OCI-LY7 (cell line): ENCODE data around the gene EGFR. TPM values are rescaled to one million over a fixed set of nuclear protein-coding genes. Genes with fewer than 3 reads are reported as not detected.

Experiments
- BruUV-seq: library from RNA; stranded (reverse); fragments of 400-500 nt; replicated peaks from 2 replicates; lab custom pipeline; 2021; lab: Mats Ljungman, UMichigan
- CTCF ChIA-PET: fragments of 300-600 bp; sonication (Branson Sonifier 250); formaldehyde crosslinking; loops from one replicate; lab custom pipeline; 2022; ENCODE audit warnings: antibody characterized with exemption; ENCODE audit not compliant: unreplicated experiment; lab: Charles Lee
- POLR2A ChIA-PET: fragments of 300-600 bp; sonication (Branson Sonifier 250); formaldehyde crosslinking; loops from one replicate; lab custom pipeline; 2022; ENCODE audit warnings: antibody characterized with exemption; lab: Charles Lee
- DNase-seq: peaks from one replicate; pipeline ENCODE4 v3.0.0-alpha.2; 2015; ENCODE audit warnings: low spot score
- H2AFZ ChIP-seq: fragments of 200-600 bp; sonication (generic), shearing (Covaris generic); 2 replicates; pipeline ENCODE4 v1.6.1; 2014; ENCODE audit warnings: mild to moderate bottlenecking, antibody characterized with exemption, low read length, moderate library complexity
- H3K27ac ChIP-seq: fragments of 200-600 bp; sonication (generic); 2 replicates; pipeline ENCODE4 v1.5.1; 2014; ENCODE audit warnings: mixed run types, low read depth, mild to moderate bottlenecking, moderate library complexity, low read length, inconsistent platforms; ENCODE audit not compliant: poor library complexity, severe bottlenecking
- H3K36me3 ChIP-seq: fragments of 200-600 bp; sonication (generic); 2 replicates; pipeline ENCODE4 v1.6.1; 2014; ENCODE audit warnings: mild to moderate bottlenecking, antibody characterized with exemption, low read length, moderate library complexity, mixed read lengths; ENCODE audit not compliant: insufficient read depth
- H3K4me1 ChIP-seq: fragments of 200-600 bp; sonication (generic); 2 replicates; pipeline ENCODE4 v1.5.1; 2014; ENCODE audit warnings: mild to moderate bottlenecking, low read length; ENCODE audit not compliant: insufficient read depth, poor library complexity, severe bottlenecking
- H3K4me2 ChIP-seq: fragments of 200-600 bp; sonication (generic); 2 replicates; pipeline ENCODE4 v1.6.1; 2014; ENCODE audit warnings: mild to moderate bottlenecking, low read length
- H3K4me3 ChIP-seq: fragments of 200-600 bp; sonication (generic); 2 replicates; pipeline ENCODE4 v1.5.1; 2014; ENCODE audit warnings: mild to moderate bottlenecking, low read depth, low read length; ENCODE audit not compliant: poor library complexity, severe bottlenecking
- H3K79me2 ChIP-seq: fragments of 200-600 bp; sonication (generic); 2 replicates; pipeline ENCODE4 v1.6.1; 2016; ENCODE audit warnings: low read depth, mild to moderate bottlenecking, low read length, moderate library complexity, mixed read lengths; ENCODE audit not compliant: insufficient read depth
- H3K9me2 ChIP-seq: fragments of 200-600 bp; sonication (generic); 2 replicates; pipeline ENCODE4 v1.6.1; 2016; ENCODE audit warnings: mild to moderate bottlenecking, low read length, mixed read lengths; ENCODE audit not compliant: insufficient read depth
- H3K9me3 ChIP-seq: fragments of 200-600 bp; sonication (generic); 2 replicates; pipeline ENCODE4 v1.6.1; 2014; ENCODE audit warnings: mild to moderate bottlenecking, mixed run types, low read length, mixed read lengths
- H4K20me1 ChIP-seq: fragments of 200-600 bp; sonication (generic); 2 replicates; pipeline ENCODE4 v1.6.1; 2014; ENCODE audit warnings: mild to moderate bottlenecking, antibody characterized with exemption, low read length, moderate library complexity, mixed read lengths; ENCODE audit not compliant: insufficient read depth
- EZH2phosphoT487 ChIP-seq: fragments of 200-600 bp; sonication (generic); IDR thresholded peaks from 2 replicates; pipeline ENCODE4 v1.6.1; 2018; ENCODE audit warnings: low read depth, borderline replicate concordance, mild to moderate bottlenecking, mixed run types, antibody characterized with exemption, low read length, moderate library complexity, mixed read lengths
- intact Hi-C: fragments of 100-400 bp; cut with micrococcal nuclease; formaldehyde crosslinking; loops from one replicate; pipeline ENCODE4 v1.10.0; 2022; ENCODE audit not compliant: unreplicated experiment
- total RNA-seq, 2 experiments: library from RNA; depleted of rRNA in 1 of 2; stranded (reverse); fragments of >200 nt in 1 of 2; shearing (Covaris generic) in 1 of 2; gene quantifications; 2 replicates each; pipeline ENCODE4 v1.2.3, GENCODE V29; 2014 to 2022
- TF ChIP-seq, protein P1 (sequence below): fragments of 200-600 bp; sonication (generic); conservative IDR thresholded peaks from 2 replicates; pipeline ENCODE4 v1.5.1; 2014; ENCODE audit warnings: mild to moderate bottlenecking, antibody characterized with exemption, low read length, moderate library complexity, mixed read lengths

EGFR gene
- total RNA-seq, 2 experiments from 2014 or later, result 0.27 TPM; not detected in 1

- Histone ChIP-seq H2AFZ (no peak overlapping the region), H3K27ac (no peak overlapping the region), H3K4me3 (no peak overlapping the region), H3K4me2 (no peak overlapping the region), H3K9me2 (no peaks in the 10 kb centered on the region), H3K9me3 (no peaks in the 10 kb centered on the region), H3K79me2 (no peaks in the 10 kb centered on the region), H3K4me1 (no peaks in the 10 kb centered on the region), H3K36me3 (no peaks in the 10 kb centered on the region), H4K20me1 (no peaks in the 10 kb centered on the region)
- CTCF ChIA-PET, result interaction anchor here (0.6 kb wide), 1 partner anchor 1334 kb away, joined by 3 read pairs; no protein-coding TSS in a partner anchor
- TF ChIP-seq, protein P1, sequence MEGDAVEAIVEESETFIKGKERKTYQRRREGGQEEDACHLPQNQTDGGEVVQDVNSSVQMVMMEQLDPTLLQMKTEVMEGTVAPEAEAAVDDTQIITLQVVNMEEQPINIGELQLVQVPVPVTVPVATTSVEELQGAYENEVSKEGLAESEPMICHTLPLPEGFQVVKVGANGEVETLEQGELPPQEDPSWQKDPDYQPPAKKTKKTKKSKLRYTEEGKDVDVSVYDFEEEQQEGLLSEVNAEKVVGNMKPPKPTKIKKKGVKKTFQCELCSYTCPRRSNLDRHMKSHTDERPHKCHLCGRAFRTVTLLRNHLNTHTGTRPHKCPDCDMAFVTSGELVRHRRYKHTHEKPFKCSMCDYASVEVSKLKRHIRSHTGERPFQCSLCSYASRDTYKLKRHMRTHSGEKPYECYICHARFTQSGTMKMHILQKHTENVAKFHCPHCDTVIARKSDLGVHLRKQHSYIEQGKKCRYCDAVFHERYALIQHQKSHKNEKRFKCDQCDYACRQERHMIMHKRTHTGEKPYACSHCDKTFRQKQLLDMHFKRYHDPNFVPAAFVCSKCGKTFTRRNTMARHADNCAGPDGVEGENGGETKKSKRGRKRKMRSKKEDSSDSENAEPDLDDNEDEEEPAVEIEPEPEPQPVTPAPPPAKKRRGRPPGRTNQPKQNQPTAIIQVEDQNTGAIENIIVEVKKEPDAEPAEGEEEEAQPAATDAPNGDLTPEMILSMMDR, result no peak
- no peak for TF ChIP-seq EZH2phosphoT487
- POLR2A ChIA-PET, result no interaction called here
- intact Hi-C loops, result no loop called here
- no peak for DNase-seq
- no TSS peak for BruUV-seq
Observed at GRCh38 chr7:55054758-55055157, 35.9 kb downstream of the EGFR start.

GRCh38 chr7:55055479-55055878 is 36.7 kb downstream of the EGFR start:
- intact Hi-C loops, result no loop called here
- BruUV-seq, result no TSS peak
- Histone ChIP-seq H3K9me3 (no peaks in the 10 kb centered on the region), H3K4me2 (no peak overlapping the region), H4K20me1 (no peaks in the 10 kb centered on the region), H3K4me3 (no peak overlapping the region), H3K79me2 (no peaks in the 10 kb centered on the region), H2AFZ (no peak overlapping the region), H3K4me1 (no peaks in the 10 kb centered on the region), H3K27ac (no peak overlapping the region), H3K9me2 (no peaks in the 10 kb centered on the region), H3K36me3 (no peaks in the 10 kb centered on the region)
- ChIA-PET CTCF (no interaction called here), POLR2A (no interaction called here)
- TF ChIP-seq EZH2phosphoT487, result no peak
- TF ChIP-seq, protein P1, result no peak
- DNase-seq, result no peak

DNA sequence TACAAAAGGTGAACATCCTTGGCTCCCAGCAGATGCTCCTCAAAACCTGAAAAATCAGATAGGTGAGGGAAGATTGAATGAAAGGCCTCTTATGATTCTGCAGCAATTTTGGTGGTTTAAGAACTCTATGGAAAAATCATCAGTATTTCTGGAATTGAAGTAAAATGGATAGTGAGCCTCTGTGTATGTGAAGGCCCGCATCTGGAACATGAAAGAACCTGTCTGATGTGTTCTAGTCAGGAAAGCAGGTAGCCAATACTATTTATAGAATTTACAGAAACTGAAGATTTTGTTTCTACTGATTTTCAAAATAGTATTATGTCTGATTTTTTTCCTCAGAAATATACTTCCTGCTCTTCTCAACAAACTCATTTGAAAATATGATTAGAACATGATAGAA is 37.3 kb downstream of the EGFR start:
- ChIA-PET CTCF (no interaction called here), POLR2A (no interaction called here)
- no peak overlapping the region for H2AFZ ChIP-seq
- no peaks in the 10 kb centered on the region for H3K9me3 ChIP-seq
- H3K27ac ChIP-seq, result no peak overlapping the region
- H3K4me3 ChIP-seq, result no peak overlapping the region
- no peaks in the 10 kb centered on the region for H4K20me1 ChIP-seq
- no peaks in the 10 kb centered on the region for H3K36me3 ChIP-seq
- H3K4me1 ChIP-seq, result no peaks in the 10 kb centered on the region
- H3K4me2 ChIP-seq, result no peak overlapping the region
- no peak for TF ChIP-seq EZH2phosphoT487
- TF ChIP-seq, protein P1, result no peak
- BruUV-seq, result no TSS peak
- DNase-seq, result no peak
- H3K79me2 ChIP-seq, result no peaks in the 10 kb centered on the region
- intact Hi-C loops, result no loop called here
- no peaks in the 10 kb centered on the region for H3K9me2 ChIP-seq
